IMR-90 (cell line): ENCODE measurements around the gene DYSF. TPM values are rescaled to one million over a fixed set of nuclear protein-coding genes. Genes with fewer than 3 reads are reported as not detected.

ENCODE experiments used
- ATAC-seq: fragments of 200-7000 bp; cut with Tn5 transposase; 2 replicates; pipeline ENCODE4 v1.9.1; 2020; ENCODE audit warnings: low read depth, mild to moderate bottlenecking, moderate library complexity
- BruUV-seq: library from RNA; stranded (reverse); fragments of 400-500 nt; replicated peaks from 2 replicates; lab custom pipeline; 2021; lab: Mats Ljungman, UMichigan
- CTCF ChIA-PET: fragments of 300-600 bp; formaldehyde crosslinking; extraction: SDS; loops from one replicate; lab custom pipeline; 2021; ENCODE audit warnings: antibody characterized with exemption; lab: Yijun Ruan, JAX
- POLR2A ChIA-PET: fragments of 300-600 bp; sonication (Branson Sonifier 250); formaldehyde crosslinking; loops from one replicate; lab custom pipeline; 2022; ENCODE audit warnings: antibody characterized with exemption; ENCODE audit not compliant: unreplicated experiment; lab: Charles Lee
- DNase-seq: peaks from one replicate; pipeline ENCODE4 v3.0.0; 2013
- H2AFZ ChIP-seq: replicated peaks from 2 replicates; pipeline ENCODE3; 2013; ENCODE audit warnings: low read length, mild to moderate bottlenecking; ENCODE audit not compliant: poor library complexity
- H2AK5ac ChIP-seq: 2 replicates; pipeline ENCODE4 v1.6.1; 2013; ENCODE audit warnings: low read depth, low read length, inconsistent platforms
- H2AK9ac ChIP-seq: replicated peaks from 2 replicates; pipeline ENCODE3; 2013; ENCODE audit warnings: mild to moderate bottlenecking, low read depth, low read length, moderate library complexity; ENCODE audit not compliant: poor library complexity
- H2BK120ac ChIP-seq: 2 replicates; pipeline ENCODE4 v1.6.1; 2013; ENCODE audit warnings: low read depth, low read length, inconsistent platforms
- H2BK15ac ChIP-seq: 3 replicates; pipeline ENCODE4 v1.6.1; 2013; ENCODE audit warnings: low read depth, low read length, inconsistent platforms
- H2BK20ac ChIP-seq: 2 replicates; pipeline ENCODE4 v1.6.1; 2013; ENCODE audit warnings: low read depth, mild to moderate bottlenecking, inconsistent platforms, low read length, moderate library complexity
- H2BK5ac ChIP-seq: 2 replicates; pipeline ENCODE4 v1.6.1; 2013; ENCODE audit warnings: mild to moderate bottlenecking, low read depth, low read length, inconsistent platforms; ENCODE audit not compliant: poor library complexity, severe bottlenecking
- H3K14ac ChIP-seq: replicated peaks from 2 replicates; pipeline ENCODE4 v1.6.1; 2013; ENCODE audit warnings: low read depth, low read length, inconsistent platforms
- H3K18ac ChIP-seq: 2 replicates; pipeline ENCODE4 v1.6.1; 2013; ENCODE audit warnings: low read depth, low read length, control low read depth
- H3K23ac ChIP-seq: 2 replicates; pipeline ENCODE4 v1.6.1; 2013; ENCODE audit warnings: low read depth, low read length, inconsistent platforms
- H3K27ac ChIP-seq: 2 replicates; pipeline ENCODE4 v1.5.1; 2013; ENCODE audit warnings: mild to moderate bottlenecking, control low read depth, low read length; ENCODE audit not compliant: insufficient read depth
- H3K27me3 ChIP-seq: 2 replicates; pipeline ENCODE4 v1.6.1; 2013; ENCODE audit warnings: low read length; ENCODE audit not compliant: control insufficient read depth, insufficient read depth
- H3K36me3 ChIP-seq: 2 replicates; pipeline ENCODE4 v1.6.1; 2013; ENCODE audit warnings: low read length, mixed read lengths; ENCODE audit not compliant: control insufficient read depth, insufficient read depth
- H3K4ac ChIP-seq: 2 replicates; pipeline ENCODE4 v1.6.1; 2013; ENCODE audit warnings: low read depth, low read length, inconsistent platforms
- H3K4me1 ChIP-seq: 2 replicates; pipeline ENCODE4 v1.6.1; 2013; ENCODE audit warnings: low read length, mixed read lengths; ENCODE audit not compliant: control insufficient read depth, insufficient read depth
- H3K4me2 ChIP-seq: 2 replicates; pipeline ENCODE4 v1.6.1; 2013; ENCODE audit warnings: low read depth, mild to moderate bottlenecking, control low read depth, low read length, moderate library complexity
- H3K4me3 ChIP-seq: 2 replicates; pipeline ENCODE4 v1.5.1; 2013; ENCODE audit warnings: low read depth, mild to moderate bottlenecking, control low read depth, low read length, moderate library complexity; ENCODE audit not compliant: insufficient read depth
- H3K56ac ChIP-seq: 2 replicates; pipeline ENCODE4 v1.6.1; 2013; ENCODE audit warnings: low read length, inconsistent platforms; ENCODE audit not compliant: insufficient read depth; ENCODE audit errors: extremely low read depth
- H3K79me1 ChIP-seq, 2 experiments: 2 replicates each; pipeline ENCODE4 v1.6.1; 2013; ENCODE audit warnings: low read length in 2 of 2, inconsistent platforms in 1 of 2, low read depth in 1 of 2
- H3K9ac ChIP-seq: 2 replicates; pipeline ENCODE4 v1.6.1; 2013; ENCODE audit warnings: low read depth, low read length, control low read depth
- H3K9me1 ChIP-seq: 2 replicates; pipeline ENCODE4 v1.6.1; 2013; ENCODE audit warnings: low read length, inconsistent platforms; ENCODE audit not compliant: insufficient read depth
- H3K9me3 ChIP-seq: 2 replicates; pipeline ENCODE4 v1.6.1; 2013; ENCODE audit warnings: low read length; ENCODE audit not compliant: control insufficient read depth, insufficient read depth
- H4K20me1 ChIP-seq: 2 replicates; pipeline ENCODE4 v1.6.1; 2013; ENCODE audit warnings: low read length, inconsistent platforms; ENCODE audit not compliant: insufficient read depth
- H4K5ac ChIP-seq: 2 replicates; pipeline ENCODE4 v1.6.1; 2013; ENCODE audit warnings: mild to moderate bottlenecking, low read depth, low read length, control low read depth
- H4K8ac ChIP-seq, 2 experiments: 2 replicates each; pipeline ENCODE4 v1.6.1; 2013; ENCODE audit warnings: low read depth in 2 of 2, low read length in 2 of 2, control low read depth in 1 of 2, inconsistent platforms in 1 of 2
- H4K91ac ChIP-seq: 2 replicates; pipeline ENCODE4 v1.6.1; 2013; ENCODE audit warnings: low read depth, low read length, inconsistent platforms; ENCODE audit not compliant: insufficient read depth
- BHLHE40 ChIP-seq: fragments of 150-350 bp; IDR thresholded peaks from 2 replicates; pipeline ENCODE4 v1.6.1; 2016; ENCODE audit warnings: mild to moderate bottlenecking, low read depth, low read length
- FOS ChIP-seq: fragments of 150-350 bp; IDR thresholded peaks from 2 replicates; pipeline ENCODE4 v1.6.1; 2016; ENCODE audit warnings: low read depth, low read length
- MAFK ChIP-seq: IDR thresholded peaks from 2 replicates; pipeline ENCODE4 v1.6.1; 2012; ENCODE audit warnings: low read depth, low read length, improper control_type of control experiment
- MAZ ChIP-seq: IDR thresholded peaks from 2 replicates; pipeline ENCODE4 v1.6.1; 2012; ENCODE audit warnings: low read depth, mild to moderate bottlenecking, low read length, improper control_type of control experiment, moderate library complexity, borderline replicate concordance
- NFE2L2 ChIP-seq: fragments of 150-350 bp; IDR thresholded peaks from 2 replicates; pipeline ENCODE4 v1.6.1; 2016; ENCODE audit warnings: low read depth, mild to moderate bottlenecking, low read length
- POLR2A ChIP-seq: IDR thresholded peaks from 2 replicates; pipeline ENCODE4 v1.6.1; 2012; ENCODE audit warnings: mild to moderate bottlenecking, low read depth, low read length
- RAD21 ChIP-seq: IDR thresholded peaks from 2 replicates; pipeline ENCODE4 v1.6.1; 2012; ENCODE audit warnings: low read length, improper control_type of control experiment
- RCOR1 ChIP-seq: IDR thresholded peaks from 2 replicates; pipeline ENCODE4 v1.6.1; 2012; ENCODE audit warnings: mild to moderate bottlenecking, low read length, improper control_type of control experiment; ENCODE audit not compliant: insufficient replicate concordance
- RFX5 ChIP-seq: IDR thresholded peaks from 2 replicates; pipeline ENCODE4 v1.8.0; 2012; ENCODE audit warnings: low read depth, mild to moderate bottlenecking, low read length, moderate library complexity
- SMC3 ChIP-seq: fragments of 150-350 bp; IDR thresholded peaks from 2 replicates; pipeline ENCODE4 v1.6.1; 2016; ENCODE audit warnings: low read depth, mild to moderate bottlenecking, antibody characterized with exemption, low read length, moderate library complexity
- WGBS, 2 experiments: methylation state at CpG; one replicate each; pipeline versions ENCODE4 v1.1.5 to v1.1.7; 2013; ENCODE audit warnings: missing lambda C conversion rate in 2 of 2; ENCODE audit not compliant: insufficient read length in 1 of 2; ENCODE audit errors: extremely low coverage in 2 of 2; 5-methylcytosine and 5-hydroxymethylcytosine counted together
- dilution Hi-C: fragments of 300-500 bp; cut with HindIII; formaldehyde crosslinking; loops from one replicate; pipeline ENCODE4 v1.14.3; 2018; ENCODE audit warnings: low sequenced_read_pairs; ENCODE audit not compliant: unreplicated experiment
- in situ Hi-C: fragments of 300-500 bp; cut with MboI; formaldehyde crosslinking; loops from 3 replicates; pipeline ENCODE4 v1.14.3; 2019; ENCODE audit warnings: low sequenced_read_pairs, inconsistent platforms, mixed read lengths
- intact Hi-C: fragments of 100-400 bp; cut with micrococcal nuclease; formaldehyde crosslinking; loops from 2 replicates; pipeline ENCODE4 v1.10.0; 2022
- polyA plus RNA-seq, 3 experiments: library from polyadenylated mRNA; depleted of rRNA; stranded (reverse); fragments of >200 nt; gene quantifications; 2 replicates each; pipeline ENCODE4 v1.2.3, GENCODE V29; 2012; ENCODE audit warnings: low replicate concordance in 1 of 3
- total RNA-seq: library from RNA; depleted of rRNA; stranded (reverse); fragments of >200 nt; gene quantifications from 2 replicates; pipeline ENCODE4 v1.2.3, GENCODE V29; 2012
- TF ChIP-seq, protein P1 (sequence below): fragments of 150-350 bp; IDR thresholded peaks from 2 replicates; pipeline ENCODE4 v1.6.1; 2017; ENCODE audit warnings: mild to moderate bottlenecking, antibody characterized with exemption, low read length, low read depth
- TF ChIP-seq, protein P2 (sequence below): fragments of 150-350 bp; IDR thresholded peaks from 2 replicates; pipeline ENCODE4 v1.6.1; 2016; ENCODE audit warnings: low read depth, mild to moderate bottlenecking, low read length, moderate library complexity, borderline replicate concordance

The DYSF gene
- total and polyA plus RNA-seq, 2 of the 4 experiments (the other 2 are of a cell fraction) = 0.09 to 0.18 TPM

- H2BK120ac ChIP-seq = no peak overlapping the region
- H3K9me3 ChIP-seq = no peaks in the 10 kb centered on the region
- in situ Hi-C loops (no loop called here), dilution Hi-C loops (no loop called here), intact Hi-C loops (no loop called here)
- no peak overlapping the region for H2BK5ac ChIP-seq
- no peak overlapping the region for H4K8ac ChIP-seq
- H4K5ac ChIP-seq = no peak overlapping the region
- no peak overlapping the region for H2AK5ac ChIP-seq
- no peak overlapping the region for H2BK20ac ChIP-seq
- no peak overlapping the region for H2AFZ ChIP-seq
- no peaks in the 10 kb centered on the region for H3K36me3 ChIP-seq
- ChIA-PET POLR2A (no interaction called here), CTCF (interaction anchor here (0.6 to 1.3 kb wide), 2 partner anchors 21 to 196 kb away, joined by 3 read pairs; no protein-coding TSS in a partner anchor)
- no peaks in the 10 kb centered on the region for H4K20me1 ChIP-seq
- H2BK15ac ChIP-seq = no peak overlapping the region
- peaks cover 20% of the 10 kb centered on the region for H3K27me3 ChIP-seq
- no peak overlapping the region for H3K4me3 ChIP-seq
- no peak overlapping the region for H3K56ac ChIP-seq
- no peak overlapping the region for H3K14ac ChIP-seq
- H3K4ac ChIP-seq = no peak overlapping the region
- no peak for DNase-seq
- no peak overlapping the region for H3K9ac ChIP-seq
- H3K4me1 ChIP-seq = no peaks in the 10 kb centered on the region
- no peaks in the 10 kb centered on the region for H3K79me1 ChIP-seq
- TF ChIP-seq SMC3 = no peak
- TF ChIP-seq RFX5 = no peak
- no peak for TF ChIP-seq FOS
- TF ChIP-seq, protein P1, sequence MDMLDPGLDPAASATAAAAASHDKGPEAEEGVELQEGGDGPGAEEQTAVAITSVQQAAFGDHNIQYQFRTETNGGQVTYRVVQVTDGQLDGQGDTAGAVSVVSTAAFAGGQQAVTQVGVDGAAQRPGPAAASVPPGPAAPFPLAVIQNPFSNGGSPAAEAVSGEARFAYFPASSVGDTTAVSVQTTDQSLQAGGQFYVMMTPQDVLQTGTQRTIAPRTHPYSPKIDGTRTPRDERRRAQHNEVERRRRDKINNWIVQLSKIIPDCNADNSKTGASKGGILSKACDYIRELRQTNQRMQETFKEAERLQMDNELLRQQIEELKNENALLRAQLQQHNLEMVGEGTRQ = no peak
- TF ChIP-seq RCOR1 = no peak
- TF ChIP-seq, protein P2, sequence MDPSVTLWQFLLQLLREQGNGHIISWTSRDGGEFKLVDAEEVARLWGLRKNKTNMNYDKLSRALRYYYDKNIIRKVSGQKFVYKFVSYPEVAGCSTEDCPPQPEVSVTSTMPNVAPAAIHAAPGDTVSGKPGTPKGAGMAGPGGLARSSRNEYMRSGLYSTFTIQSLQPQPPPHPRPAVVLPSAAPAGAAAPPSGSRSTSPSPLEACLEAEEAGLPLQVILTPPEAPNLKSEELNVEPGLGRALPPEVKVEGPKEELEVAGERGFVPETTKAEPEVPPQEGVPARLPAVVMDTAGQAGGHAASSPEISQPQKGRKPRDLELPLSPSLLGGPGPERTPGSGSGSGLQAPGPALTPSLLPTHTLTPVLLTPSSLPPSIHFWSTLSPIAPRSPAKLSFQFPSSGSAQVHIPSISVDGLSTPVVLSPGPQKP = no peak
- no peak for TF ChIP-seq POLR2A
- TF ChIP-seq RAD21 = no peak
- TF ChIP-seq BHLHE40 = no peak
- TF ChIP-seq MAFK = no peak
- TF ChIP-seq MAZ = no peak
- no peak for TF ChIP-seq NFE2L2
- BruUV-seq = no TSS peak
- ATAC-seq = no peak
- H3K9me1 ChIP-seq = no peaks in the 10 kb centered on the region
- 100% methylated on average over 1 of the region's 10 CpGs; no CpG with 5 or more reads in 1 of the 2 experiments for WGBS, 2 experiments
- no peak overlapping the region for H3K23ac ChIP-seq
- no peak overlapping the region for H2AK9ac ChIP-seq
- H3K18ac ChIP-seq = no peak overlapping the region
- no peak overlapping the region for H4K91ac ChIP-seq
- H3K27ac ChIP-seq = no peak overlapping the region
- H3K4me2 ChIP-seq = no peak overlapping the region
These were observed 135.3 kb downstream of the DYSF start for GRCh38 chr2:71588497-71589170.
